Measurements from ENCODE around the gene SH2B3. TPM values are rescaled to one million over a fixed set of nuclear protein-coding genes. Genes with fewer than 3 reads are reported as not detected.

Gene SH2B3
- total RNA-seq, 4 donors from 2014 or later, result 24.9 to 49.4 (median 41.8) TPM

DNA sequence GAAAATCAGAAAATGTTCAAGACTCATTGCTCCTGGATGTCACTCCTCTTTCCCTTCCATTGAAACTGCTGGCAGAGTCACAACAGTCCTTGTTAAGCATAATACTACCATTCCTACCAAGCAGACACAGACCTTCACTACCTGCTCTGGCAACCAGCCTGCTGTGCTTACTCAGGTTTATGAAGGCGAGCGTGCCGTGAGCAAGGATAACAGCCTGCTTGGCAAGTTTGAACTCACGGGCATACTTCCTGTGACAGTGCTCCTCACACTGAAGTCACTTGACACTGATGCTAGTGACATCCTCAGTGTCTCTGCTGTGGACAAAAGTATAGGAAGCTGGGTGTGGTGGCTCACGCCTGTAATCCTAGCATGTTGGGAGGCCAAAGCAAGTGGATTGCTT, 21.1 kb upstream of the SH2B3 start:
- Histone ChIP-seq H3K27me3 (no peaks in the 10 kb centered on the region), H3K4me3 (no peak overlapping the region)
- intact Hi-C loops (cut with DNase I), result no loop called here

DNA sequence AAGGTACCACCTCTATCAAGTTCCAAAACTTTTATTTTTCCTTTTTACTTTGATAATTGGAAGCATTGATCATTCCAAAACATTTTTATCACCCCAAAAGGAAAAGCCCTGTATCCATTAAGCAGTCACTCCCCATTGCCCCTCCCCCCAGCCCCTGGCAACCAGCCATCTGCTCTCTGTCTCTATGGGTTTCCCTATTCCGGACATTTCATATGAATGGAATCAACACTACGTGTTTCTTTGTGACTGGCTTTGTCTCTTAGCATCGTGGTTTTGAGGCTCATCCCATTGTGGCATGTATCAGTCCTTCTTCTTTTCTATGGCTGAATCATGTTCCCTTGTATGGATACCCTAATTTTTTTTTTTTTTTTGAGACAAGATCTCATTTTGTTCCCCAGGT, 18.8 kb upstream of the SH2B3 start:
- Histone ChIP-seq H3K9me3 (no peaks in the 10 kb centered on the region), H3K27ac (replicated peaks in 1 of 4) (no peak overlapping the region), H3K4me1 (no peaks in the 10 kb centered on the region), H3K4me3 (no peak overlapping the region), H3K27me3 (peaks cover 0 to 1% (median 0%) of the 10 kb centered on the region in 4 donors), H3K36me3 (no peaks in the 10 kb centered on the region)
- DNase-seq (ENCODE audit: extremely low spot score), result peak; percentile 72
- TF ChIP-seq EP300 (IDR thresholded peaks at IDR 0.05) (no peak), POLR2AphosphoS5 (IDR thresholded peaks at IDR 0.05) (no peak), POLR2A (IDR thresholded peaks at IDR 0.05; ENCODE audit: low read depth) (no peak)
- TF ChIP-seq, protein P1, sequence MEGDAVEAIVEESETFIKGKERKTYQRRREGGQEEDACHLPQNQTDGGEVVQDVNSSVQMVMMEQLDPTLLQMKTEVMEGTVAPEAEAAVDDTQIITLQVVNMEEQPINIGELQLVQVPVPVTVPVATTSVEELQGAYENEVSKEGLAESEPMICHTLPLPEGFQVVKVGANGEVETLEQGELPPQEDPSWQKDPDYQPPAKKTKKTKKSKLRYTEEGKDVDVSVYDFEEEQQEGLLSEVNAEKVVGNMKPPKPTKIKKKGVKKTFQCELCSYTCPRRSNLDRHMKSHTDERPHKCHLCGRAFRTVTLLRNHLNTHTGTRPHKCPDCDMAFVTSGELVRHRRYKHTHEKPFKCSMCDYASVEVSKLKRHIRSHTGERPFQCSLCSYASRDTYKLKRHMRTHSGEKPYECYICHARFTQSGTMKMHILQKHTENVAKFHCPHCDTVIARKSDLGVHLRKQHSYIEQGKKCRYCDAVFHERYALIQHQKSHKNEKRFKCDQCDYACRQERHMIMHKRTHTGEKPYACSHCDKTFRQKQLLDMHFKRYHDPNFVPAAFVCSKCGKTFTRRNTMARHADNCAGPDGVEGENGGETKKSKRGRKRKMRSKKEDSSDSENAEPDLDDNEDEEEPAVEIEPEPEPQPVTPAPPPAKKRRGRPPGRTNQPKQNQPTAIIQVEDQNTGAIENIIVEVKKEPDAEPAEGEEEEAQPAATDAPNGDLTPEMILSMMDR (IDR thresholded peaks at IDR 0.05), result no peak
- intact Hi-C loops (cut with DNase I), result no loop called here
- WGBS, result 10% methylated on average over 3 of the region's 3 CpGs

More for the DNA sequence above, 21.1 kb upstream of the SH2B3 start:
- Histone ChIP-seq H3K27ac (replicated peaks in 1 of 4) (no peak overlapping the region), H3K9me3 (no peaks in the 10 kb centered on the region), H3K4me1 (no peaks in the 10 kb centered on the region), H3K36me3 (no peaks in the 10 kb centered on the region)
- no peak for DNase-seq (ENCODE audit: extremely low spot score)
- TF ChIP-seq POLR2AphosphoS5 (IDR thresholded peaks at IDR 0.05) (no peak), EP300 (IDR thresholded peaks at IDR 0.05) (no peak), POLR2A (IDR thresholded peaks at IDR 0.05; ENCODE audit: low read depth) (no peak)
- TF ChIP-seq, protein P1 (IDR thresholded peaks at IDR 0.05), result no peak
- WGBS, result 93% methylated on average over 2 of the region's 5 CpGs

DNA sequence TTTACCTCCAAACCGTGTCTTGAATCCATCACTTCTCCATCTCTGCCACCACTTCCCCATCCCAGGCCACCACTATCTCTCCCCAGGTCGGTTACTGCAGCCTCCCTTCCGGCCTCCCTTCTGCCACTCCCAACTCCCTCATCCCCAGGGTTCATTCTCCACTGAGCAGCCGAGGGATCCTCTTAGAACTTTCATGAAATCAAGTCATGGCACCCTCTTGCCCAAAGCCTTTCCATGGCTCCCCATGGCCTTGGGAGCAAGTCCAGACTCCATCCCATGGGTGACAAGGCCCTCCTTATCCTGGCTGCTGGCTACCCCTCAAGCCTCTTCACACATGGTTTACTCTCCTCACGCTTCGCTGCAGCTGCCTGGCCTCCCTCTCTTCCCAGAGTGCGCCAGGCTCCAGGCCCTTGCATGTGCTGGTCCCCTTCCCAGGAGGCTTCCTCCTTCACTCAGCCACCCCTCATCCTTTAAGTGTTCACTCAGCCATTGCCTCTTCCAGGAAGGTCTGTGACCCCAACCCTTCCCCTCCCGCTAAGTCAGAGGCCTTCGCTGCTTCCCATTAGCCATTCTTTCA, 17.9 kb upstream of the SH2B3 start:
- DNase-seq (ENCODE audit: extremely low spot score), result peak; percentile 62
- Histone ChIP-seq H3K27ac (replicated peaks in 1 of 4) (no peak overlapping the region), H3K4me3 (no peak overlapping the region), H3K27me3 (peaks cover 0 to 7% (median 0%) of the 10 kb centered on the region in 4 donors), H3K4me1 (no peaks in the 10 kb centered on the region), H3K9me3 (no peaks in the 10 kb centered on the region), H3K36me3 (no peaks in the 10 kb centered on the region)
- TF ChIP-seq POLR2A (IDR thresholded peaks at IDR 0.05; ENCODE audit: low read depth) (no peak), EP300 (IDR thresholded peaks at IDR 0.05) (no peak), POLR2AphosphoS5 (IDR thresholded peaks at IDR 0.05) (no peak)
- TF ChIP-seq, protein P1 (IDR thresholded peaks at IDR 0.05), result no peak
- 88% methylated on average over 9 of the region's 9 CpGs for WGBS
- intact Hi-C loops (cut with DNase I), result no loop called here

DNA sequence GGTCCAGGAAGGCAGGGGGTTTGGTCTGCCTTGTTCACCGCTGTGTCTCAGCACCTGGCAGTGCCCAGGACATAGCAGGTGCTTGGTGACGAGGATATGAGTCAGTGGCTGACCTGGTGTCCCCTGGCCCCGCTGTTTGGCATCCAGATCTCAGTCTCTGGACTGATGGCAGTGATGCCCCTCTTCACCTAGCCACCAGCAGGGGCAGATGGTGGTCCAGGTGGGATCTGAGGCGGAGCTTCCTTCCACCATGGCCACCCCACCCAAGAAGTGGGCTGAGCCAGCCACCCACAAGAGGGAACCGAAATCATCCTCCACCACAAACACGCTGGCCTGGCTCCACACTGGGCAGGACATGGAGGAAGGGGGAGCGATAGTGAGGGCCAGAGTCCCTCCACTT, 16.1 kb upstream of the SH2B3 start:
- Histone ChIP-seq H3K27ac (replicated peaks in 1 of 4) (no peak overlapping the region), H3K4me1 (no peaks in the 10 kb centered on the region), H3K9me3 (no peaks in the 10 kb centered on the region), H3K36me3 (no peaks in the 10 kb centered on the region), H3K27me3 (peaks cover 0 to 7% (median 0%) of the 10 kb centered on the region in 4 donors), H3K4me3 (no peak overlapping the region)
- 64% methylated on average over 7 of the region's 7 CpGs for WGBS
- no peak for DNase-seq (ENCODE audit: extremely low spot score)
- intact Hi-C loops (cut with DNase I), result loop anchor here (10.0 kb wide), 1 partner anchor 285 kb away; no protein-coding TSS in a partner anchor
- TF ChIP-seq POLR2A (IDR thresholded peaks at IDR 0.05; ENCODE audit: low read depth), result no peak
- no peak for TF ChIP-seq EP300 (IDR thresholded peaks at IDR 0.05)
- TF ChIP-seq, protein P1 (IDR thresholded peaks at IDR 0.05), result no peak
- TF ChIP-seq POLR2AphosphoS5 (IDR thresholded peaks at IDR 0.05), result no peak

DNA sequence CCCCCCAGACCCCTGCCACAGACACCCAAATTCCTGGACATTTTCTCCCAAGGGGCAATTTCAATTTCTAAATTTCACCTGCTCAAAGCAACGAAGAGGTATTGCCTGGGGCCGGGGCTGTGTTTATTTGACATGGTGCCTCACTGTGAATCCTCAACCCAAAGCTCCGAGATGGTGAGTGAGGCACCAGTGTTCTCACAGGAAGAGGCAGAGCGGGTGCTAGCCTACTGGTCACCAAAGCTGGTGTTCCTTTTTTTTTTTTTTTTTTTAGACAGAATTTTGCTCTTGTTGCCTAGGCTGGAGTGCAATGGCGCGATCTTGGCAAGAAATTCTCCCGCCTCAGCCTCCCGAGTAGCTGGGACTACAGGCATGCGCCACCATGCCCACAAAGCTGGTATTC, 14.8 kb upstream of the SH2B3 start:
- TF ChIP-seq POLR2A (IDR thresholded peaks at IDR 0.05; ENCODE audit: low read depth) (no peak), EP300 (IDR thresholded peaks at IDR 0.05) (no peak), POLR2AphosphoS5 (IDR thresholded peaks at IDR 0.05) (no peak)
- TF ChIP-seq, protein P1 (IDR thresholded peaks at IDR 0.05), result no peak

More for the DNA sequence above, 14.8 kb upstream of the SH2B3 start:
- Histone ChIP-seq H3K27me3 (peaks cover 0 to 7% (median 0%) of the 10 kb centered on the region in 4 donors), H3K27ac (replicated peaks in 1 of 4) (no peak overlapping the region), H3K36me3 (no peaks in the 10 kb centered on the region), H3K9me3 (no peaks in the 10 kb centered on the region), H3K4me3 (no peak overlapping the region), H3K4me1 (no peaks in the 10 kb centered on the region)
- DNase-seq (ENCODE audit: extremely low spot score), result no peak
- 88% methylated on average over 9 of the region's 9 CpGs for WGBS
- intact Hi-C loops (cut with DNase I), result loop anchor here (10.0 kb wide), 1 partner anchor 284 kb away; no protein-coding TSS in a partner anchor

Measured in esophagus muscularis mucosa (tissue), 4 donors.